GM12872 (cell line): ENCODE measurements around the gene CLCN3.

Experiments used
- TF ChIP-seq, protein P1 (sequence below): IDR thresholded peaks from 3 replicates; pipeline ENCODE4 v1.5.1; 2011; ENCODE audit warnings: low read depth, mild to moderate bottlenecking, low read length, moderate library complexity; ENCODE audit not compliant: insufficient read depth

CLCN3 gene

DNA sequence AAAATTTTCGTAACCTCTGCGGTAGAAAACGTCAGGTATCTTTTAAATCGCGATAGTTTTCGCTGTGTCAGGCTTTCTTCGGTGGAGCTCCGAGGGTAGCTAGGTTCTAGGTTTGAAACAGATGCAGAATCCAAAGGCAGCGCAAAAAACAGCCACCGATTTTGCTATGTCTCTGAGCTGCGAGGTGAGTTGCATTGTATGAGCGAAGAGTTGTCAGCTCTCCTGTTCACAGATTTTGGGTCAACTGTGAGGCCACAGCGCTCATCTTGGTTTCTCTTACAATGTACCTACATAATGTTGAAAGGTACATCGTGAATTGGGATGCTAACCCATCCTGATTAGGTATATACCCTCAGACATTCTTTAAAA lies 486 bp downstream of the CLCN3 start:
- TF ChIP-seq, protein P1, sequence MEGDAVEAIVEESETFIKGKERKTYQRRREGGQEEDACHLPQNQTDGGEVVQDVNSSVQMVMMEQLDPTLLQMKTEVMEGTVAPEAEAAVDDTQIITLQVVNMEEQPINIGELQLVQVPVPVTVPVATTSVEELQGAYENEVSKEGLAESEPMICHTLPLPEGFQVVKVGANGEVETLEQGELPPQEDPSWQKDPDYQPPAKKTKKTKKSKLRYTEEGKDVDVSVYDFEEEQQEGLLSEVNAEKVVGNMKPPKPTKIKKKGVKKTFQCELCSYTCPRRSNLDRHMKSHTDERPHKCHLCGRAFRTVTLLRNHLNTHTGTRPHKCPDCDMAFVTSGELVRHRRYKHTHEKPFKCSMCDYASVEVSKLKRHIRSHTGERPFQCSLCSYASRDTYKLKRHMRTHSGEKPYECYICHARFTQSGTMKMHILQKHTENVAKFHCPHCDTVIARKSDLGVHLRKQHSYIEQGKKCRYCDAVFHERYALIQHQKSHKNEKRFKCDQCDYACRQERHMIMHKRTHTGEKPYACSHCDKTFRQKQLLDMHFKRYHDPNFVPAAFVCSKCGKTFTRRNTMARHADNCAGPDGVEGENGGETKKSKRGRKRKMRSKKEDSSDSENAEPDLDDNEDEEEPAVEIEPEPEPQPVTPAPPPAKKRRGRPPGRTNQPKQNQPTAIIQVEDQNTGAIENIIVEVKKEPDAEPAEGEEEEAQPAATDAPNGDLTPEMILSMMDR, result no peak

DNA sequence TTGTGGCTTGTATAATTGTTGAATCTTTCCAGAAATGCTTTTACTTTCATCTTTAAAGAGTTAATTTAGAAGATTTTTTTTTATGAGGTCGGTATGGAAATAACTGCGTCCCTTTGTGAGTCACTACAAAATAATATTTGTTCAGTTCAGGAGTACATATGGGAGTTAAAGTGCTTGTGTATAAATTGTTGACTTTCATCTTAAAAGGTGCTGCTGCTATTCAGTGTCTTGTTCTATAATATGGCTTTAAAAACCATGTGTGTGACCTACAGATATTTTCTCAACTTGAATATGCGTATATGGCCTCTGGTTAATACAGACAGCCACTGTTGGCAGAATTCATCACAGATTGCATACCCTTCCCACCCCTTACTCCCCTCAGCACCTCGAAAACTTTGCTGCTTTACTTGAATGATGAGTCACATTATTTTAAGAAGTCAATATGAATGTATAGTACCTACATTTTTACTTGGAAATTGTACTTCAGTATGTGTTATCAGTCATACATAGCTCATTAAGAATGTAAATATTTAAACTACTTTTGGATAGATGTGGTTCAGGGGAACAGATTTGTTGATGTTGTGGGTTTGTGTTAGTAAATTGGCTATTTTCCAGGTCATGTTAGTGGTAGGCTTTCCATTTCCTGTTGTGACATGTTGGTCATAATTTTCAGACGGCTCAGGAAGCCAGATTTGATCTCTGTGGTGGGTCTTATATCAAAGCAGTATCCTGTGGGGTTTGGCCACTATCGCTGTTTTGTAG lies 1.5 kb downstream of the CLCN3 start:
- TF ChIP-seq, protein P1, result no peak

DNA sequence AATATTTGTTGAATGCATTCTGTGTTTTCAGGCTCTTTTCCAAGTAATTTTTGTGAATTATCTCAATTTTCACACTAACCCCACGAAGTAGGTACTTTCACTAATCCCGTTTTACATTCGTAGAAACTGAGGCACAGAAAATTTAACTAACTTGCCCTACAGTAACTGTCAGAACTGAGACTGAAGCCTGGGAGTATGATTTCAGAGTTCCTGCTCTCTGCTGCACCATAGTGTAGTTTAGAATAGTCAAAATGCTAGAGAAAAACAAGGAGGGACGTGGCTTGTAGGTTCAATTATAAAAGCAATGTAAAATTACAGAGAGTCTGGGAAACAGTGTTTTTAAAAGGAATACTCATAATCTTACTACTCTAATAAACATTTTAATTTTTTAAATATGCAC lies 2.2 kb downstream of the CLCN3 start:
- TF ChIP-seq, protein P1, result no peak

DNA sequence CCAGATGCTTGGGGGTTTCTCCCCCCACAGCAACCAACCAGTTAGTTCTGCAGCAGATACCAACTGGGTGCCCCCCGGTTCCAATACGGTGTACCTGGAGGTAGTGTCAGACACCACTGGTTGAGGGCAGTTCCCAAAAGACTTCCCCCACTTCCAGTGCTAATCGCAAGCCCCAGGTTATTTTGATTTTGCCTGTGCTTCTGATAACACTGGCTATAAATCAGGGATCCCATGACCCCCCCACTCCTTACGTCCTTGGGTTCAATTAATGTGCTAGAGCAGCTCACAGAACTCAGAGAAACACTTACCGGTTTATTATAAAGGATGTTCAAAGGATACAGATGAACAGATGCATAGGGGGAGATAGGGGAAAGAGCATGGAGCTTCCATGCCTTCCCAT lies 5.5 kb downstream of the CLCN3 start:
- TF ChIP-seq, protein P1, result no peak

DNA sequence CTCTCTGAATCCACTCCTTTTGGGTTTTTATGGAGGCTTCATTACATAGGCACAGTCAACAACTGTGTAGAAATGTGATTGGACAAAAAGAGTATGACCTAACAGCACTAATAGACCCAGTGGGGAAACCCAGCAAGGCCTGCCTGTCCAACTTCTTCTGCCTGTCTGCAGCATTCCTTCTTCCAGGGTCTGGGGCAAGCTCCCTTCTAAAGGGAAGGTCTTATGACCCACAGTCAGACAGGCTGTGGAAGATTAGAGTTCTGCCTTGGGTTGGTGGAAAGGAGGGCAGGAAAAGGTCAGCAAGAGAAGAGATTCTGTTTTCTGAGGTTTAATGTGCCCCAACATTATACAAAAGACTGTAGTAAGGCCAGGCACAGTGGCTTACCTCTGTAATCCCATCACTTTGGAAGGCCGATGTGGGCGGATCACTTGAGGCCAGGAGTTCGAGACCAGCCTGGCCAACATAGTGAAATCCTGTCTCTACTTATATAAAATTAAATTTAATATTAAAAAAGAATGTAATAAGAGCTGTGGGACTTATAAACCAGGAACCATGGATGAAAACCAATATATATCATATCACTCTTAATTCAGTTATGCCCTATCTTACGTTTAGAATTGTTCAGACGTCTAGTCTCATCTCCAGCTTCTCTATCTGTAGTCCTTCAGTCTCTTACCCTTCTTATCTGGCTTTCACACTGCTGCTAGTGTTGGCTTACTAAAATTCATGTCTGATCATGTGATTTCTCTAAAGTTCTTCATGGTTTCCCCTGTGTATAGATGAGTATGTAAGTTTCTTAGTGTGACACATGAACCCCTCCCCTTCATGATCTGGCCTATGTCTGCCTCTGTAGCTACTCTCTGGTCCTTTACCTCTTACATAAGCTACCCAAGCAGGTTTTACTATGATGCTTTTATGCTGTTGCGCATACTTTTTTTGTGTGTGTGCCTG lies 6.2 kb downstream of the CLCN3 start:
- TF ChIP-seq, protein P1, result no peak

DNA sequence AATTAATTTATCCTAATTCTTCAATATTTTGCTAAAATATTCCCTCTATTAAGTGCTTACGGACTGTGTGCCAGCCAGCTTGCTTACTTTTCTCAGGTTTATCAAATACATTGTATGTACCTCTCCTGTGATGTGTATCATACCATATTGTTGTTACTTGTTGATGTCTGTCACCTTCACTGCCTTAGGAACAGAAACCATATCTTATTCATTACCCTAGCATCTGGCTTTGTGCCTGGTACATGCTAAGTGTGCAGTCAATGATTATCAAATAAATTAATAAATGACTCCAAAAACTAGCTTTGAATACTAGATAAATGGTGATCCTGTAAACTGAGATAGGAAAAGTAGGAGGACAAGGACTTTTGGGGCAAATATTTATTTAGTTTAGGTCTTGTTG lies 6.9 kb downstream of the CLCN3 start:
- TF ChIP-seq, protein P1, result no peak

DNA sequence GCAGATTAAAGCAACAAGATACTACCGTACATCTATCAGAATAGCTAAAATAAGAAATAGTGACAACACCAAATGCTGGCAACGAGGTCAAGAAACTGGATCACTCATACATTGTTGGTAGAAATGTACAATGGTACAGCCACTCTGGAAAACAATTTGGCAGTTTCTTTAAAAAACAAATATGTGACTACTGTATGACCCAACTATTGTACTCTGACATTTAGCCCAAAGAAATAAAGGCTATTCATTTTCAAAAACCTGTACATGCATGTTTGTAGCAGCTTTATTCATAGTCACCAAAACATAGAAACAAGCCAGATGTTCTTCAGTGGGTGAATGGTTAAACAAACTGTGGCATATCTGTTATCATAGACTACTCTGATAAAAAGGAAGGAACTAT lies 8.2 kb downstream of the CLCN3 start:
- TF ChIP-seq, protein P1, result no peak
